OCI-LY1 (cell line): ENCODE data around the gene C10orf53.

ENCODE experiments used
- H2AFZ ChIP-seq: fragments of 200-600 bp; sonication (generic), shearing (Covaris generic); 2 replicates; pipeline ENCODE4 v1.6.0; 2014; ENCODE audit warnings: antibody characterized with exemption, mild to moderate bottlenecking, low read length
- H3F3A ChIP-seq: fragments of 200-600 bp; sonication (generic), shearing (Covaris generic); 2 replicates; pipeline ENCODE4 v1.6.0; 2014; ENCODE audit warnings: mild to moderate bottlenecking, antibody characterized with exemption, low read length, moderate library complexity; ENCODE audit not compliant: insufficient read depth
- H3K27ac ChIP-seq: fragments of 200-600 bp; sonication (generic); 2 replicates; pipeline ENCODE4 v1.5.1; 2014; ENCODE audit warnings: low read length, mixed run types, mild to moderate bottlenecking, low read depth; ENCODE audit not compliant: poor library complexity, severe bottlenecking
- H3K27me3 ChIP-seq: fragments of 200-600 bp; sonication (generic); 2 replicates; pipeline ENCODE4 v1.6.0; 2014; ENCODE audit warnings: antibody characterized with exemption, mild to moderate bottlenecking, low read length, moderate library complexity; ENCODE audit not compliant: insufficient read depth
- H3K36me3 ChIP-seq: fragments of 200-600 bp; sonication (generic); 2 replicates; pipeline ENCODE4 v1.6.1; 2014; ENCODE audit warnings: mild to moderate bottlenecking, antibody characterized with exemption, low read length, moderate library complexity, mixed read lengths; ENCODE audit not compliant: insufficient read depth
- H3K4me1 ChIP-seq: fragments of 200-600 bp; sonication (generic); 2 replicates; pipeline ENCODE4 v1.5.1; 2014; ENCODE audit warnings: mild to moderate bottlenecking, low read length, moderate library complexity; ENCODE audit not compliant: insufficient read depth, severe bottlenecking
- H3K4me2 ChIP-seq: fragments of 200-600 bp; sonication (generic), shearing (Covaris generic); 2 replicates; pipeline ENCODE4 v1.6.1; 2014; ENCODE audit warnings: low read length
- H3K4me3 ChIP-seq: fragments of 200-600 bp; sonication (generic); 2 replicates; pipeline ENCODE4 v1.5.1; 2014; ENCODE audit warnings: low read length, low read depth, mild to moderate bottlenecking, mixed read lengths; ENCODE audit not compliant: poor library complexity, severe bottlenecking
- H3K79me2 ChIP-seq: fragments of 200-600 bp; shearing (Covaris generic); 2 replicates; pipeline ENCODE4 v1.6.1; 2016; ENCODE audit warnings: mixed run types, low read length, mixed read lengths; ENCODE audit not compliant: insufficient read depth
- H3K9ac ChIP-seq: fragments of 200-600 bp; sonication (generic), shearing (Covaris generic); 2 replicates; pipeline ENCODE4 v1.6.1; 2014; ENCODE audit warnings: mild to moderate bottlenecking, low read length, mixed read lengths
- H3K9me2 ChIP-seq: fragments of 200-600 bp; sonication (generic), shearing (Covaris generic); 2 replicates; pipeline ENCODE4 v1.6.1; 2014; ENCODE audit warnings: low read depth, mild to moderate bottlenecking, low read length, mixed read lengths
- H3K9me3 ChIP-seq: fragments of 200-600 bp; shearing (Covaris generic); 2 replicates; pipeline ENCODE4 v1.6.1; 2014; ENCODE audit warnings: low read length, mixed read lengths
- H4K20me1 ChIP-seq: fragments of 200-600 bp; sonication (generic), shearing (Covaris generic); 2 replicates; pipeline ENCODE4 v1.6.0; 2016; ENCODE audit warnings: mild to moderate bottlenecking, low read length; ENCODE audit not compliant: insufficient read depth
- CTCF ChIP-seq: fragments of 200-600 bp; sonication (generic), shearing (Covaris generic); IDR thresholded peaks from 2 replicates; pipeline ENCODE4 v1.5.1; 2017; ENCODE audit warnings: mild to moderate bottlenecking, antibody characterized with exemption, low read length, moderate library complexity, mixed read lengths
- EZH2 ChIP-seq: fragments of 200-600 bp; sonication (generic), shearing (Covaris generic); IDR thresholded peaks from 2 replicates; pipeline ENCODE4 v1.8.0; 2017; ENCODE audit warnings: borderline replicate concordance, mixed run types, mild to moderate bottlenecking, antibody characterized with exemption, low read length, moderate library complexity, mixed read lengths

The C10orf53 gene

GRCh38 chr10:49662169-49662830 lies 17.2 kb upstream of the C10orf53 start:
- no peaks in the 10 kb centered on the region for H3K4me1 ChIP-seq
- no peak overlapping the region for H3K4me3 ChIP-seq
- H3K4me2 ChIP-seq, result no peak overlapping the region
- TF ChIP-seq CTCF (no peak), EZH2 (no peak)
- 0 out of 2 replicates have a peak, but pooled peaks cover 4% of the 10 kb centered on the region for H3K27me3 ChIP-seq
- H3K9me3 ChIP-seq, result peaks cover 6% of the 10 kb centered on the region
- H3F3A ChIP-seq, result no peaks in the 10 kb centered on the region
- no peaks in the 10 kb centered on the region for H4K20me1 ChIP-seq
- H3K9ac ChIP-seq, result no peak overlapping the region
- H3K36me3 ChIP-seq, result no peaks in the 10 kb centered on the region
- H3K9me2 ChIP-seq, result no peaks in the 10 kb centered on the region
- no peak overlapping the region for H2AFZ ChIP-seq
- no peak overlapping the region for H3K27ac ChIP-seq
- no peaks in the 10 kb centered on the region for H3K79me2 ChIP-seq

DNA sequence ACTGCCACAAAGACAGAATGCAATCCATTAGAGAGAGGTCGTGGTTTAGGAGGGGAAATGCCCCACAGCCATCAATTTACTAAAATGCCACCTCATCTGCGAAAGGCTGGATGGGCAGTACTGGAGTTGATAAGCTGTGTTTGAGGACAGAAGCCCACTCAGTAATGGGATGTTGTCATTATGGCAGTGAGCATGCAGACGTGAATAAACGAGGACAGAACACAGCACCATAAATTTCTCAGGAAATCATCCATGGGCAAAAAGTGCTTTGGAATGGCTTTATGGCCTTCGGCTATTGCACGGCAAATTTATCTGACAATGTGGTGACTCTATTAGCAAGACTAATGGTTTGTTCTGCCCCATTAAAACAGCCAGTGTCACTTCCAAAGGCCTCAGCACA lies 15.9 kb upstream of the C10orf53 start:
- Histone ChIP-seq H3K9ac (no peak overlapping the region), H3K9me3 (peaks cover 6% of the 10 kb centered on the region), H2AFZ (no peak overlapping the region), H3K4me3 (no peak overlapping the region), H3K27me3 (0 out of 2 replicates have a peak, but pooled peaks cover 4% of the 10 kb centered on the region), H3K9me2 (no peaks in the 10 kb centered on the region), H3K79me2 (no peaks in the 10 kb centered on the region), H3K4me2 (no peak overlapping the region), H3K27ac (no peak overlapping the region), H3K36me3 (no peaks in the 10 kb centered on the region), H3K4me1 (no peaks in the 10 kb centered on the region), H3F3A (no peaks in the 10 kb centered on the region), H4K20me1 (no peaks in the 10 kb centered on the region)
- TF ChIP-seq EZH2 (no peak), CTCF (no peak)

- H4K20me1 ChIP-seq, result no peaks in the 10 kb centered on the region
- H3F3A ChIP-seq, result no peaks in the 10 kb centered on the region
- no peaks in the 10 kb centered on the region for H3K36me3 ChIP-seq
- no peaks in the 10 kb centered on the region for H3K9me2 ChIP-seq
- H3K4me3 ChIP-seq, result no peak overlapping the region
- H3K4me1 ChIP-seq, result no peaks in the 10 kb centered on the region
- H3K9me3 ChIP-seq, result peaks cover under 1% of the 10 kb centered on the region
- H3K27ac ChIP-seq, result no peak overlapping the region
- TF ChIP-seq EZH2 (no peak), CTCF (no peak)
- no peaks in the 10 kb centered on the region for H3K79me2 ChIP-seq
- no peak overlapping the region for H3K4me2 ChIP-seq
- 0 out of 2 replicates have a peak, but pooled peaks cover 4% of the 10 kb centered on the region for H3K27me3 ChIP-seq
- H3K9ac ChIP-seq, result no peak overlapping the region
- H2AFZ ChIP-seq, result no peak overlapping the region
Observed at GRCh38 chr10:49664006-49664841, 15.2 kb upstream of the C10orf53 start.
